CD4-positive, alpha-beta T cell treated with Interleukin-10 for 1 hour (primary cell): ENCODE results near the gene ASXL1.

Source experiments
- DNase-seq: peaks from one replicate; pipeline ENCODE4 v3.0.0-alpha.2; 2020

ASXL1 gene

DNA sequence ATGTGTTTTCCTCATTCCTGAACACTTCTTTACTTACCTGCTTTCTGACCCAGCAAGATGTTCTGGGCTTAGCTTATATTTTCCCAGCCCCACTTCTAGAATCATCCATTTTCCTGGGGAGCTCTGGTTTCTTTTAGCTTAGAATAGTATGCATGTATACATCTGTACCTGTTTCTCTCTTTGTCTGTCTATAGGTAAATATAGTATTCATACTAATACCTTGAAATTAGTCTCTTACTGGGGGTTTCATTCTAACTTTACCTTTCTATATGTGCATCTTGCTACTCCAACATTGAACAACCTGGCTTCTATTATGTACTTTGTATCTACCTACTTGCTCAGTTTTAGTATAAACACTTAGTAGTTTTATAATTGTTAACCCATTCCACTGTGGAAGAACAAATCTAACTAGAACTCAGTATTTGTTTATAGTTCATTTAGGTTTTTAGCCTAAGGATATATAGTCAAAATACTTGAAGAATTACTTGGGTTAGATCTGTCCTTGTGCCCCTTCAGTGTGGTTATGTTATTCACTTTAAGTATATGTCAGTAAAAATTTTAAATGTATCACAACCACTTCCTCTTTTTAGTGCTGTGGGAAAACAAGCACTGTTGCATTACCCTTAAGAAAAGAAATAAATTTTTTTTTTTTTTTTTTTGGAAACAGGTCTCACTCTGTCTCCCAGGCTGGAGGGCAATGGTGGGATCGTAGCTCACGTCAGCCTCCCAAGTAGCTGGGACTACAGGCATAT, 54.0 kb downstream of the ASXL1 start:
- no peak for DNase-seq

DNA sequence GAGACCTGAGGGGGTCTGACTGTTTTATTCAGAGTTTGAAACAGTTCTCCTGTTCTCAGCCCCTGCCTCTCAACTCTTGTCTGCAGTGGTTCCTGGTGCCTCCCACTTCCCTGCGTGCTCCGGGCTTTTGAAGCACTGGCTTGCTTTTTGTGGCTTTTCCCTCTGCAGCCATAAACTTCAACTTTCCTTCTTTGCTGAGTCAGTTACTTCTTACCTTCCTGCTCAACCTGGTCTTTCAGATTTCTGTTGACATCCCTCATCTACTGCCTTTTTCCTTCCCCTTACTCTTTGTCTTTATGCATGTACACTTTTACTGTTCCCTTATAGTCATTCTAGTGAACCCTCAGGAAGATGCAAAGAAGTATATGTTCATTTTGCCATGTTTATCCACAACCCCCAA, 57.4 kb downstream of the ASXL1 start:
- DNase-seq, result no peak

DNA sequence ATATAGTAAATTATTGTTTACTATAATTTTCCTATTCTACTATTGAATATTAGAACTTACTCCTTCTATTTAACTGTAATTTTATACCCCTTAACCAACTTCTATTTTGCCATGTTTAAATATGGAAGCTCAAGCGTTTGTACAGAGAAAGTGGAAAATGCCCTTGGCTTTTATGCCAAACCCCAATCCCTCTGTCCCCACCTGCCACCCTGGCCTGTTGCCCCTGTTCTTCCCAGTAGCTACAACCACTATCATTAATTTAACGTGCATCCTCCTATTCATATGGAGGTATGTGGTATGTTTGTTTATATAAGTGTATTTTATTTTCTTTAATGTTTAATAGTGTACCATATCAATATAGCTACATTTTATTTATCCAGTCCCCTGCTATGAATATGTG, 58.1 kb downstream of the ASXL1 start:
- DNase-seq, result no peak

DNA sequence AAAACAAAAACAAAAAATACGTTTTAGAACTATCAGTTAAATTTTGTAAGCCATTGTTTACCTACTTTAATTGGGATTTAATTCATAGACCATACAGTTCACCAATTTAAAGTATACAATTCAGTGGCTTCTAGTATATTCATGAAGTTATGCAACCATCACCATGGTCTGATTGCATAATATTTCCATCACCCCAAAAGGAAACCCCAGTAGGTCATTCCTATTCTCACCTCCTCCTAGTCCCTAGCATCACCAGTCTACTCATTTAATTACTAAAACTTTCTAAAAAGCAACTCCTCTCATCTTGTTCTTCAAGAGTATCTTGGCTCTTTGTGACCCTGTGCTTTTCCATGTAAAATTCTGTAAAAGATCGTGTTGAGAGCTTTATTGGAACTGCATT, 60.2 kb downstream of the ASXL1 start:
- no peak for DNase-seq

DNA sequence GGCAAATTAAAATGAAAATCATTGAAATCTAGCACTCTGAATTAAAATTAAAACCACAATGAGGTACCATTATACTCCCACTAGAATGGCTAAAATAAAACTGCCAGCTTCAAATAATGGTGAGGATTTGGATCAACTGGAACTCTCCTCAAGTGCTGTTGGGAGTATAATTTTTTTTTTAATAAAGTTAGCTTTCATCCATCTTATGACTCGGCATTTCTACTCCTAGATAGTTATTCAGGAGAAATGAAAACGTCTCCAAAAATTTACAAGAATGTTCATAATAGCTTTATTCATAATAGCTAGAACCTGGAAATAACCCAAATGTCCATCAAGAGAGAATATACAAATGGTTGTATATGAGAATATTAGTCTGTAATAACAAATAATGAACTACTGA, 63.2 kb downstream of the ASXL1 start:
- DNase-seq, result no peak

GRCh38 chr20:32427996-32428395, 69.9 kb downstream of the ASXL1 start:
- no peak for DNase-seq

- DNase-seq, result no peak
These were observed 71.2 kb downstream of the ASXL1 start for GRCh38 chr20:32429343-32429742.

GRCh38 chr20:32429745-32430360, 71.7 kb downstream of the ASXL1 start:
- DNase-seq, result no peak

- no peak for DNase-seq
These were observed 73.3 kb downstream of the ASXL1 start for GRCh38 chr20:32431457-32431856.

DNA sequence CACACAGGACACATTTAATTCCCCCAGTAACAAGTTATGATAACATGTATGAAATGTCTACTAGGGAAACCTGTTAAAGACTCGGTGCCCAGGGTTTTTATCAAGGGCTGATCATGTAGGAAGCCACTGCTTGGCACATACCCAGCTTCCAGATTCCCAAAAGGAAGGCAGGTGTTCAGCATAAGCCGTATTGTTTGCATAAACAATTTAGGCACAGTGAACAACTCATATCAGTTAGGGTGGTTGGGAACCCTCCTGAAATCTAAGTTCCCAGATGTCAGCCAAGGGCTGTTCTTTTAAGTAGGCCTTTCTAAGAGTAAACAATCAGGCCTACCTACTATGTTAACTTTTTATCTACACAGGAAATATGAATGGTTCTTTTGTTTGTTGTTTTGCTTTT, 74.1 kb downstream of the ASXL1 start:
- DNase-seq, result no peak

DNA sequence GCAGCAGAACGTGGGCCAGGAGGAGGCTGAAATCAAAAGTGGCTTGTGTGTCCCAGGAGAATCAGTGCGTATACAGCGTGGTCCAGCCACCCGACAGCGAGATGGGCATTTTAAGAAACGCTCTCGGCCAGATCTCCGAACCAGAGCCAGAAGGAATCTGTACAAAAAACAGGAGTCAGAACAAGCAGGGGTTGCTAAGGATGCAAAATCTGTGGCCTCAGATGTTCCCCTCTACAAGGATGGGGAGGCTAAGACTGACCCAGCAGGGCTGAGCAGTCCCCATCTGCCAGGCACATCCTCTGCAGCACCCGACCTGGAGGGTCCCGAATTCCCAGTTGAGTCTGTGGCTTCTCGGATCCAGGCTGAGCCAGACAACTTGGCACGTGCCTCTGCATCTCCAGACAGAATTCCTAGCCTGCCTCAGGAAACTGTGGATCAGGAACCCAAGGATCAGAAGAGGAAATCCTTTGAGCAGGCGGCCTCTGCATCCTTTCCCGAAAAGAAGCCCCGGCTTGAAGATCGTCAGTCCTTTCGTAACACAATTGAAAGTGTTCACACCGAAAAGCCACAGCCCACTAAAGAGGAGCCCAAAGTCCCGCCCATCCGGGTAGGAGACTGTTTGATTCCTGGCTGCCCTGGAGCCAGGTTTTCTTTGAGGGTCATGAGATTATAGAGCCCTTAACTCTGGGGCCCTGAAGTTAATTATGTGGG, 75.3 kb downstream of the ASXL1 start:
- no peak for DNase-seq

GRCh38 chr20:32434434-32434833, 76.3 kb downstream of the ASXL1 start:
- no peak for DNase-seq

DNA sequence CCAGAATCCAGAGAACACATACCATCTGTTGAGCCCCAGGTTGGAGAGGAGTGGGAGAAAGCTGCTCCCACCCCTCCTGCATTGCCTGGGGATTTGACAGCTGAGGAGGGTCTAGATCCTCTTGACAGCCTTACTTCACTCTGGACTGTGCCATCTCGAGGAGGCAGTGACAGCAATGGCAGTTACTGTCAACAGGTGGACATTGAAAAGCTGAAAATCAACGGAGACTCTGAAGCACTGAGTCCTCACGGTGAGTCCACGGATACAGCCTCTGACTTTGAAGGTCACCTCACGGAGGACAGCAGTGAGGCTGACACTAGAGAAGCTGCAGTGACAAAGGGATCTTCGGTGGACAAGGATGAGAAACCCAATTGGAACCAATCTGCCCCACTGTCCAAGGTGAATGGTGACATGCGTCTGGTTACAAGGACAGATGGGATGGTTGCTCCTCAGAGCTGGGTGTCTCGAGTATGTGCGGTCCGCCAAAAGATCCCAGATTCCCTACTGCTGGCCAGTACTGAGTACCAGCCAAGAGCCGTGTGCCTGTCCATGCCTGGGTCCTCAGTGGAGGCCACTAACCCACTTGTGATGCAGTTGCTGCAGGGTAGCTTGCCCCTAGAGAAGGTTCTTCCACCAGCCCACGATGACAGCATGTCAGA, 77.4 kb downstream of the ASXL1 start:
- DNase-seq, result no peak

GRCh38 chr20:32436142-32436861, 78.2 kb downstream of the ASXL1 start:
- no peak for DNase-seq

- DNase-seq, result no peak
These were observed 78.8 kb downstream of the ASXL1 start for GRCh38 chr20:32436968-32437367.

DNA sequence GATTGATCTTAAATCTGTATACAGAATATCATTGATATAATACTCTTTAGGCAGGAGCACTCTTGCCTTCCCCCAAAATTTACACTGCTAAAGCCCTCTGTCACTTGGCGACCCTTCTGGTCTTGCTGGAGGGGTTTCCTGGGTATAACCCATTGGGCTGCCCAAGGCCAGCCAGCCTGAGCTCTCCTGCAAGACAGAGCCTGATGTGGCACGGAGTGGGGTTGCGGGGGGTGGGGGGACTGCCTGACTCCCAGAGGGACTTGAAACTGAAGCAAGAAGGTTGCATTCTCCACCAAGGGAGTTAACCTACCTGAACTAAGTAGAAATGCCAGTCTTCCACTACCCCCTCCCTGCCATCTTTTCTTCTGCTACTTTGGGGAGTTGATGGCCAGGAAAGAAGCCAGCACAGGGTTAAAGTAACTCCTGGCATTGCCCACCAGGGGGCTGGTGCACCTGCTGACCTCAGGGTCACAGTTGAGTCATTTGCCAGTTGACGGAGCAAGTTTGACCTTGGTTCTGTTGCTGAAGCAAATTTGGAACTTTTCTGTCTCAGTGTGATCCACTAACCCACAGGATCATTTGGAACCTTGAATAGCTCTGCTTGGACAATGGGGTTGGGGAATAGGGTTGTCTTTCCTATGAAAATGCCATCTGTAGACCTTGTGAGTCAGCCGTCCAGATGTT, 79.4 kb downstream of the ASXL1 start:
- DNase-seq, result peak; percentile 17

DNA sequence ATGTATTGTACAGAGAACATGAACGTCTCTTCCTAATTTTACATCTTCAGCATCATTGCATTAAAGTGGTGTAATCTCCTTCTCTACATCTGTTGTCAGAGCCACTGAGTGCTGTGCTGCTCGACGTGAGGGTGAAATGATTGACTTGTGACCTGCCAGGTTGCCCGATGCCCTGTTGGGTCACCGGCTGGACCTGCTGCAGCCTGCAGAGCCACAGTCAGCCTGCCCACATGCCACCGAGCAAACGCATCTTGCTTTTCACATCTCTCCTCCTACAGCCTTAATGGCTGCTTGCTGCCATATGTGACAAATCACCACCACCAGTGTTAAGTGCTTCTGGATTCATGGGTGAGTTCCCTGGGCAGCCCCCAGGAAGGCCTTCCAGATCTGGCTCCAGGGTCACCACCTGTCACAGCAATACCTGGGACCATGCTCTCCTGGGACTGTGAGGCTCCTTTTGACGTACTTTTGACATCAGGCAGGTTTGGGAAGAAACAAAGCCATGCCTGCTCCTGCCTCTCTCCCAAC, 80.3 kb downstream of the ASXL1 start:
- DNase-seq, result no peak

GRCh38 chr20:32439132-32439829, 81.2 kb downstream of the ASXL1 start:
- no peak for DNase-seq

DNA sequence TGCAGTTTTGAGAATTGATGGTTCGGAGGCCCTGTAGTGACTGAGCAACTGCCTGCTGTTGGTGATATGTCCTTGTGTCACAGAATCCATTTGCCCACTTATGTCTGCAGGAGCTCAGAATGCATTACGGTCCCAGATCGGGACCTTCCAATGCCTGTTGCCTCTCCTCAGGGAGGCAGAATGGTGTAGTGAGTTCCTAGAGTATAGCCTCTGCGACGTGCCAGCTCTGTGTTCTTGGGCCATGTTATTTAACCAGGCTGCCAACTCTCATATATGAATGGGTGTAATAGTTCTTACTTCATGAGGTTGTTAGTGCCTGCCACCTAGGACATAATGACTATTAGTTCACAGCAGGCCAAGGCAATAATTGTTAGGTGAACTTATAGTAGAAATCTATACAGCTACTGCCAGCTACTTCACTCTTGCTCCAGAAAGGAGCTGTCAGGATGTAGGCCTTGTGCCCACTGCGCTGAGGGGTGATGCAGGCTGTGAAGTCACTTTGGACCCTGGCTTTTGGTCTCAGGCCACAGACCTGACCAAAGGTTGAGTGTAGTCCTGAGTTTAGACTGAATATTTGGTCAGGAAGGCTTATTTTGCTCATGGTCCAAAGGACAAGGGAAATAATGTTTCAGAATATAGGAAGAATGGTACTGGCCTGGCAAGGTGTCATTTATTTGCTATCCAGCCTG, 82.1 kb downstream of the ASXL1 start:
- DNase-seq, result no peak

- DNase-seq, result no peak
These were observed 82.6 kb downstream of the ASXL1 start for GRCh38 chr20:32440758-32441078.

DNA sequence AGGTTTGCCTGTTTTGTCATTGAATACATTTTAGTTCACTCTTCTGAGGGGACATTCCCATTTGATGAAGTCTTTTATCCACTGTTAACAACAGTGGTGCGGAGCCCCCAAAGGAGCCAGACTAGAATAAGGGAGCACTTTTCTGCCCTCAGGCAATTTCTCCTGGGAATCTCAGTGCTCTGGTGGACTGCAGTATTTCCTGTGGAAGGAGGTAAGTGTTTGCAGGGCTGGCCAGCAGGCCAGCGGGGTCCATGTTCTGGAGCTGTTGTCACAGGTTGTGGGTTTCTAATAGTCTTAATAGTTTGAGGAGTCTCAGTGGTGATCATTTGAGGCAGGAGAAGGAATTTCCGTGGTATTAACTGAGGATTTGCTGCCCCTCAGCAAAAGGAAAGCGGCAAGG, 83.5 kb downstream of the ASXL1 start:
- DNase-seq, result no peak
